Neural progenitor cell (in vitro differentiated cells): Measurements from ENCODE around the gene KCNE4. TPM values are rescaled to one million over a fixed set of nuclear protein-coding genes. Genes with fewer than 3 reads are reported as not detected.
A peak's percentile ranks its signal among the peaks of the same experiment; 100 is the strongest.

Experiments used
- DNase-seq: peaks from one replicate; pipeline ENCODE4 v3.0.0-alpha.2; 2016; ENCODE audit warnings: low spot score
- H2AFZ ChIP-seq: fragments of 200-600 bp; sonication (generic); replicated peaks from 2 replicates; pipeline ENCODE4 v1.6.1; 2016; ENCODE audit warnings: antibody characterized with exemption
- H3F3A ChIP-seq: fragments of 200-600 bp; sonication (generic); 2 replicates; pipeline ENCODE4 v1.6.1; 2016; ENCODE audit warnings: antibody characterized with exemption, low read depth
- H3K27ac ChIP-seq: fragments of 200-600 bp; sonication (generic); 2 replicates; pipeline ENCODE4 v1.5.1; 2016; ENCODE audit warnings: mild to moderate bottlenecking
- H3K27me3 ChIP-seq: fragments of 200-600 bp; sonication (generic); 2 replicates; pipeline ENCODE4 v1.6.1; 2016; ENCODE audit warnings: mild to moderate bottlenecking, moderate library complexity
- H3K36me3 ChIP-seq: fragments of 200-600 bp; sonication (generic); 2 replicates; pipeline ENCODE4 v1.5.1; 2016
- H3K4me1 ChIP-seq: fragments of 200-600 bp; sonication (generic); 2 replicates; pipeline ENCODE4 v1.6.1; 2016; ENCODE audit warnings: mixed run types
- H3K4me2 ChIP-seq: fragments of 200-600 bp; sonication (generic); 2 replicates; pipeline ENCODE4 v1.6.1; 2016
- H3K4me3 ChIP-seq: fragments of 200-600 bp; sonication (generic); 2 replicates; pipeline ENCODE4 v1.5.1; 2016
- H3K79me2 ChIP-seq: fragments of 200-600 bp; sonication (generic); 2 replicates; pipeline ENCODE4 v1.6.1; 2016; ENCODE audit warnings: low read depth
- H3K9ac ChIP-seq: fragments of 200-600 bp; sonication (generic); 2 replicates; pipeline ENCODE4 v1.6.1; 2016
- H3K9me3 ChIP-seq: fragments of 200-600 bp; sonication (generic); 2 replicates; pipeline ENCODE4 v1.5.1; 2016; ENCODE audit warnings: low read depth
- H4K20me1 ChIP-seq: fragments of 200-600 bp; sonication (generic); 2 replicates; pipeline ENCODE4 v1.6.1; 2016; ENCODE audit warnings: low read depth
- H3K27ac Mint-ChIP-seq: 3 replicates; pipeline ENCODE4 v1.8.0; 2021; ENCODE audit warnings: mixed read lengths
- H3K27me3 Mint-ChIP-seq: 2 replicates; pipeline ENCODE4 v1.8.0; 2022; ENCODE audit warnings: low read depth, mild to moderate bottlenecking, inconsistent platforms, moderate library complexity, mixed read lengths; ENCODE audit not compliant: insufficient read depth
- H3K36me3 Mint-ChIP-seq: 3 replicates; pipeline ENCODE4 v1.8.0; 2021; ENCODE audit warnings: mixed read lengths
- H3K4me1 Mint-ChIP-seq: 3 replicates; pipeline ENCODE4 v1.8.0; 2021; ENCODE audit warnings: mixed read lengths
- H3K4me3 Mint-ChIP-seq: 3 replicates; pipeline ENCODE4 v1.8.0; 2021; ENCODE audit warnings: mild to moderate bottlenecking, moderate library complexity, mixed read lengths
- H3K9me3 Mint-ChIP-seq: 3 replicates; pipeline ENCODE4 v1.8.0; 2020; ENCODE audit warnings: mixed read lengths
- CTCF ChIP-seq: fragments of 200-600 bp; sonication (generic); IDR thresholded peaks from 2 replicates; pipeline ENCODE4 v1.5.1; 2017; ENCODE audit warnings: antibody characterized with exemption, mild to moderate bottlenecking
- EZH2 ChIP-seq: fragments of 200-600 bp; sonication (generic); IDR thresholded peaks from 2 replicates; pipeline ENCODE4 v1.6.1; 2017; ENCODE audit warnings: antibody characterized with exemption, mild to moderate bottlenecking, moderate library complexity
- EZH2phosphoT487 ChIP-seq: fragments of 200-600 bp; sonication (generic); IDR thresholded peaks from 2 replicates; pipeline ENCODE4 v1.6.1; 2017; ENCODE audit warnings: antibody characterized with exemption
- total RNA-seq: library from RNA; depleted of rRNA; stranded (reverse); fragments of >200 nt; gene quantifications from 2 replicates; pipeline ENCODE4 v1.2.3, GENCODE V29; 2015; ENCODE audit warnings: low replicate concordance

The KCNE4 gene
- total RNA-seq, 1 donor from 2014 or later, result not detected

GRCh38 chr2:223032187-223033142 is 19.5 kb upstream of the KCNE4 start:
- no peak for DNase-seq
- no peak overlapping the region for H3K9ac ChIP-seq
- H3K36me3 Mint-ChIP-seq, result peaks cover 2% of the 10 kb centered on the region
- H3F3A ChIP-seq, result no peaks in the 10 kb centered on the region
- no peak overlapping the region for H3K27ac Mint-ChIP-seq
- H3K9me3 ChIP-seq, result no peaks in the 10 kb centered on the region
- no peak overlapping the region for H2AFZ ChIP-seq
- no peak overlapping the region for H3K4me2 ChIP-seq
- H4K20me1 ChIP-seq, result no peaks in the 10 kb centered on the region
- H3K4me1 ChIP-seq, result no peaks in the 10 kb centered on the region
- H3K27me3 Mint-ChIP-seq, result no peaks in the 10 kb centered on the region
- H3K4me3 ChIP-seq, result no peak overlapping the region
- H3K4me3 Mint-ChIP-seq, result no peak overlapping the region
- no peaks in the 10 kb centered on the region for H3K27me3 ChIP-seq
- peaks cover 4% of the 10 kb centered on the region for H3K4me1 Mint-ChIP-seq
- no peak overlapping the region for H3K27ac ChIP-seq
- H3K79me2 ChIP-seq, result no peaks in the 10 kb centered on the region
- H3K36me3 ChIP-seq, result no peaks in the 10 kb centered on the region
- TF ChIP-seq EZH2 (no peak), EZH2phosphoT487 (no peak), CTCF (no peak)
- peaks cover 6% of the 10 kb centered on the region for H3K9me3 Mint-ChIP-seq

GRCh38 chr2:223034221-223034975 is 17.6 kb upstream of the KCNE4 start:
- H3K27me3 Mint-ChIP-seq, result no peaks in the 10 kb centered on the region
- Histone ChIP-seq H3K4me2 (no peak overlapping the region), H3K27ac (no peak overlapping the region), H3K4me3 (no peak overlapping the region), H3F3A (peaks cover 9% of the 10 kb centered on the region), H2AFZ (no peak overlapping the region), H3K9me3 (no peaks in the 10 kb centered on the region), H3K79me2 (no peaks in the 10 kb centered on the region), H3K4me1 (peaks cover 11% of the 10 kb centered on the region), H3K9ac (no peak overlapping the region), H4K20me1 (no peaks in the 10 kb centered on the region), H3K36me3 (no peaks in the 10 kb centered on the region), H3K27me3 (no peaks in the 10 kb centered on the region)
- H3K4me1 Mint-ChIP-seq, result peaks cover 9% of the 10 kb centered on the region
- H3K4me3 Mint-ChIP-seq, result no peak overlapping the region
- no peak for DNase-seq
- H3K27ac Mint-ChIP-seq, result no peak overlapping the region
- H3K9me3 Mint-ChIP-seq, result peaks cover 6% of the 10 kb centered on the region
- no peak for TF ChIP-seq EZH2
- no peak for TF ChIP-seq EZH2phosphoT487
- TF ChIP-seq CTCF, result no peak
- H3K36me3 Mint-ChIP-seq, result peaks cover 2% of the 10 kb centered on the region

GRCh38 chr2:223036790-223037444 is 15.1 kb upstream of the KCNE4 start:
- Mint-ChIP-seq H3K36me3 (peaks cover 2% of the 10 kb centered on the region), H3K9me3 (peaks cover 6% of the 10 kb centered on the region), H3K4me3 (no peak overlapping the region), H3K4me1 (peaks cover 19% of the 10 kb centered on the region), H3K27me3 (no peaks in the 10 kb centered on the region), H3K27ac (peak overlapping the region; percentile 38)
- Histone ChIP-seq H3K27ac (no peak overlapping the region), H3K4me2 (no peak overlapping the region), H3K9me3 (no peaks in the 10 kb centered on the region), H2AFZ (peak overlapping the region; percentile 18), H3F3A (peaks cover 9% of the 10 kb centered on the region), H3K27me3 (no peaks in the 10 kb centered on the region), H3K4me3 (no peak overlapping the region), H4K20me1 (no peaks in the 10 kb centered on the region), H3K9ac (no peak overlapping the region), H3K36me3 (no peaks in the 10 kb centered on the region), H3K79me2 (no peaks in the 10 kb centered on the region), H3K4me1 (peaks cover 11% of the 10 kb centered on the region)
- DNase-seq, result no peak
- TF ChIP-seq EZH2, result no peak
- no peak for TF ChIP-seq EZH2phosphoT487
- no peak for TF ChIP-seq CTCF
